DMS53 (cell line): ENCODE measurements around the gene NELL1.
"Not testable (repeated sequence)": the region's sequence is repeated elsewhere in the genome, so short reads cannot be mapped to it uniquely, and the experiment has no call there.

Source experiments
- DNase-seq: peaks from one replicate; lab custom pipeline; 2025; lab: John Stamatoyannopoulos, UW

Gene NELL1

GRCh38 chr11:21205205-21205604, 535.8 kb downstream of the NELL1 start:
- no peak for DNase-seq

GRCh38 chr11:21225860-21226259, 556.5 kb downstream of the NELL1 start:
- DNase-seq, result no peak

- no peak for DNase-seq
These were observed 559.8 kb downstream of the NELL1 start for GRCh38 chr11:21229224-21229623.

- no peak for DNase-seq
These were observed 580.8 kb downstream of the NELL1 start for GRCh38 chr11:21250196-21250595.

GRCh38 chr11:21254055-21254454, 584.7 kb downstream of the NELL1 start:
- DNase-seq, result no peak

GRCh38 chr11:21254790-21255189, 585.4 kb downstream of the NELL1 start:
- DNase-seq, result no peak

- DNase-seq, result no peak
These were observed 588.1 kb downstream of the NELL1 start for GRCh38 chr11:21257461-21257860.

- no peak for DNase-seq
These were observed 589.0 kb downstream of the NELL1 start for GRCh38 chr11:21258414-21258813.

- no peak for DNase-seq
These were observed 590.7 kb downstream of the NELL1 start for GRCh38 chr11:21260101-21260500.

- no peak for DNase-seq
These were observed 593.6 kb downstream of the NELL1 start for GRCh38 chr11:21262992-21263391.

GRCh38 chr11:21264125-21264524, 594.7 kb downstream of the NELL1 start:
- DNase-seq, result no peak

- DNase-seq, result no peak
These were observed 598.6 kb downstream of the NELL1 start for GRCh38 chr11:21268036-21268435.

GRCh38 chr11:21272139-21272538, 602.8 kb downstream of the NELL1 start:
- DNase-seq, result not testable (repeated sequence)

GRCh38 chr11:21278840-21279239, 609.5 kb downstream of the NELL1 start:
- DNase-seq, result no peak

GRCh38 chr11:21285104-21285503, 615.7 kb downstream of the NELL1 start:
- DNase-seq, result no peak

GRCh38 chr11:21289686-21290085, 620.3 kb downstream of the NELL1 start:
- peak; percentile 45 for DNase-seq

GRCh38 chr11:21295508-21295907, 626.1 kb downstream of the NELL1 start:
- DNase-seq, result no peak

- DNase-seq, result no peak
These were observed 632.6 kb downstream of the NELL1 start for GRCh38 chr11:21301981-21302380.

- DNase-seq, result no peak
These were observed 637.5 kb downstream of the NELL1 start for GRCh38 chr11:21306739-21307358.

- no peak for DNase-seq
These were observed 638.5 kb downstream of the NELL1 start for GRCh38 chr11:21307874-21308273.

GRCh38 chr11:21316591-21316990, 647.2 kb downstream of the NELL1 start:
- peak; percentile 48 for DNase-seq

GRCh38 chr11:21321072-21321471, 651.7 kb downstream of the NELL1 start:
- DNase-seq, result no peak

- no peak for DNase-seq
These were observed 652.1 kb downstream of the NELL1 start for GRCh38 chr11:21321530-21321929.

- peak; percentile 44 for DNase-seq
These were observed 654.2 kb downstream of the NELL1 start for GRCh38 chr11:21323617-21324016.

GRCh38 chr11:21343204-21343603, 673.8 kb downstream of the NELL1 start:
- DNase-seq, result no peak
